M059J (cell line): Measurements from ENCODE around the gene PTGIS. TPM values are rescaled to one million over a fixed set of nuclear protein-coding genes. Genes with fewer than 3 reads are reported as not detected.

ENCODE experiments used
- DNase-seq: peaks from one replicate; pipeline ENCODE4 v3.0.0-alpha.2; 2012; ENCODE audit warnings: low read depth
- total RNA-seq: library from RNA; depleted of rRNA; stranded (reverse); fragments of >200 nt; shearing (Covaris generic); gene quantifications from 2 replicates; pipeline ENCODE4 v1.2.3, GENCODE V29; 2014

Gene PTGIS
- total RNA-seq, 1 experiment from 2014 or later, result 0.07 TPM

- DNase-seq, result no peak
These were observed 7.8 kb downstream of the PTGIS start for GRCh38 chr20:49560186-49560585.

GRCh38 chr20:49559411-49560081 is 8.4 kb downstream of the PTGIS start:
- no peak for DNase-seq

- no peak for DNase-seq
These were observed 9.1 kb downstream of the PTGIS start for GRCh38 chr20:49558826-49559225.

GRCh38 chr20:49557449-49557848 is 10.5 kb downstream of the PTGIS start:
- DNase-seq, result no peak

GRCh38 chr20:49556621-49557020 is 11.3 kb downstream of the PTGIS start:
- no peak for DNase-seq

- DNase-seq, result no peak
These were observed 18.0 kb downstream of the PTGIS start for GRCh38 chr20:49549801-49550551.

GRCh38 chr20:49548371-49548947 is 19.5 kb downstream of the PTGIS start:
- no peak for DNase-seq

- no peak for DNase-seq
These were observed 22.4 kb downstream of the PTGIS start for GRCh38 chr20:49545572-49545971.

GRCh38 chr20:49544535-49544934 is 23.4 kb downstream of the PTGIS start:
- DNase-seq, result no peak

GRCh38 chr20:49543858-49544437 is 24.0 kb downstream of the PTGIS start:
- DNase-seq, result no peak

GRCh38 chr20:49543071-49543857 is 24.7 kb downstream of the PTGIS start:
- DNase-seq, result no peak

- DNase-seq, result no peak
These were observed 25.4 kb downstream of the PTGIS start for GRCh38 chr20:49542514-49542991.

GRCh38 chr20:49541733-49542513 is 26.0 kb downstream of the PTGIS start:
- DNase-seq, result peak; percentile 82

GRCh38 chr20:49540687-49541435 is 27.1 kb downstream of the PTGIS start:
- no peak for DNase-seq

- no peak for DNase-seq
These were observed 27.7 kb downstream of the PTGIS start for GRCh38 chr20:49540232-49540620.

- no peak for DNase-seq
These were observed 28.3 kb downstream of the PTGIS start for GRCh38 chr20:49539481-49540231.

GRCh38 chr20:49538950-49539349 is 29.0 kb downstream of the PTGIS start:
- no peak for DNase-seq

GRCh38 chr20:49534255-49534712 is 33.7 kb downstream of the PTGIS start:
- peak; percentile 66 for DNase-seq

- no peak for DNase-seq
These were observed 35.5 kb downstream of the PTGIS start for GRCh38 chr20:49532285-49532946.
